AG09309 (cell line): ENCODE results near the gene GLYATL1.

ENCODE experiments used
- DNase-seq: peaks from one replicate; pipeline ENCODE4 v3.0.0-alpha.2; 2010; ENCODE audit warnings: low read depth
- H3K4me3 ChIP-seq: 2 replicates; pipeline ENCODE4 v1.5.1; 2011; ENCODE audit warnings: mild to moderate bottlenecking, low read depth, low read length, moderate library complexity; ENCODE audit not compliant: control insufficient read depth
- CTCF ChIP-seq: IDR thresholded peaks from 2 replicates; pipeline ENCODE4 v1.5.1; 2011; ENCODE audit warnings: mild to moderate bottlenecking, low read depth, low read length, inconsistent platforms; ENCODE audit not compliant: insufficient read depth, control insufficient read depth; ENCODE audit errors: missing control alignments

The GLYATL1 gene

GRCh38 chr11:58928691-58929090, 10.6 kb upstream of the GLYATL1 start:
- no peak for DNase-seq
- TF ChIP-seq CTCF: no peak
- no peak overlapping the region for H3K4me3 ChIP-seq

- DNase-seq: no peak
- no peak for TF ChIP-seq CTCF
- no peak overlapping the region for H3K4me3 ChIP-seq
Observed at GRCh38 chr11:58930926-58931325, 8.4 kb upstream of the GLYATL1 start.

GRCh38 chr11:58933661-58934060, 5.6 kb upstream of the GLYATL1 start:
- H3K4me3 ChIP-seq: no peak overlapping the region
- no peak for TF ChIP-seq CTCF
- DNase-seq: no peak

- DNase-seq: no peak
- no peak overlapping the region for H3K4me3 ChIP-seq
- TF ChIP-seq CTCF: no peak
Observed at GRCh38 chr11:58934945-58935513, 4.3 kb upstream of the GLYATL1 start.

- no peak for TF ChIP-seq CTCF
- no peak for DNase-seq
- H3K4me3 ChIP-seq: no peak overlapping the region
Observed at GRCh38 chr11:58938398-58938797, 890 bp upstream of the GLYATL1 start.

GRCh38 chr11:58940028-58940427, 740 bp downstream of the GLYATL1 start:
- H3K4me3 ChIP-seq: no peak overlapping the region
- TF ChIP-seq CTCF: no peak
- DNase-seq: no peak

- TF ChIP-seq CTCF: no peak
- no peak for DNase-seq
- H3K4me3 ChIP-seq: no peak overlapping the region
Observed at GRCh38 chr11:58941838-58942237, 2.5 kb downstream of the GLYATL1 start.
